HG03442 (cell line): ENCODE results near the gene HSF2.
"Not testable (repeated sequence)": the region's sequence is repeated elsewhere in the genome, so short reads cannot be mapped to it uniquely, and the experiment has no call there.

Experiments
- ATAC-seq: cut with Tn5 transposase; IDR thresholded peaks from one replicate; pipeline ENCODE4 v1.9.1; 2021; ENCODE audit warnings: mild to moderate bottlenecking, moderate library complexity; ENCODE audit not compliant: unreplicated experiment

The HSF2 gene

GRCh38 chr6:122449069-122449468, 49.6 kb downstream of the HSF2 start:
- ATAC-seq: no peak

GRCh38 chr6:122452509-122452908, 53.1 kb downstream of the HSF2 start:
- ATAC-seq: no peak

GRCh38 chr6:122454673-122455072, 55.2 kb downstream of the HSF2 start:
- no peak for ATAC-seq

GRCh38 chr6:122455116-122455515, 55.7 kb downstream of the HSF2 start:
- ATAC-seq: not testable (repeated sequence)

- ATAC-seq: no peak
Observed at GRCh38 chr6:122458087-122458486, 58.6 kb downstream of the HSF2 start.

GRCh38 chr6:122459240-122459639, 59.8 kb downstream of the HSF2 start:
- ATAC-seq: no peak

- not testable (repeated sequence) for ATAC-seq
Observed at GRCh38 chr6:122459865-122460416, 60.5 kb downstream of the HSF2 start.

- no peak for ATAC-seq
Observed at GRCh38 chr6:122461885-122462284, 62.4 kb downstream of the HSF2 start.

GRCh38 chr6:122471107-122472021, 71.9 kb downstream of the HSF2 start, which contains the start of gene SERINC1:
Gene SERINC1 (minus strand): TSS chr6:122471807. CDS start chr6:122471737, 70 bp downstream.
- peak; percentile 99 for ATAC-seq

- ATAC-seq: peak; percentile 47
Observed at GRCh38 chr6:122472022-122472340, 72.5 kb downstream of the HSF2 start.

GRCh38 chr6:122476131-122476530, 76.7 kb downstream of the HSF2 start:
- ATAC-seq: no peak

- ATAC-seq: no peak
Observed at GRCh38 chr6:122482750-122483080, 83.3 kb downstream of the HSF2 start.
